B cell (primary cell): ENCODE results near the gene TRPM2.

Experiments
- CTCF ChIP-seq: fragments of 200-600 bp; IDR thresholded peaks from one replicate; pipeline ENCODE4 v1.8.0; 2022; ENCODE audit warnings: antibody characterized with exemption, mild to moderate bottlenecking
- EZH2 ChIP-seq: IDR thresholded peaks from 2 replicates; pipeline ENCODE4 v1.6.1; 2012; ENCODE audit warnings: borderline replicate concordance, low read depth, mild to moderate bottlenecking, moderate library complexity, low read length; ENCODE audit not compliant: insufficient read depth, poor library complexity, severe bottlenecking

GRCh38 chr21:44489962-44490361, 136.5 kb downstream of the TRPM2 start:
- TF ChIP-seq CTCF (no peak), EZH2 (no peak)
